NCI-H345 treated with DMSO at 0.1 percent for 48 hours (cell line): ENCODE data around the gene RPS14.
"Not testable (repeated sequence)": the region's sequence is repeated elsewhere in the genome, so short reads cannot be mapped to it uniquely, and the experiment has no call there.

ENCODE experiments used
- DNase-seq: peaks from one replicate; lab custom pipeline; 2025; ENCODE audit not compliant: unreplicated experiment; lab: John Stamatoyannopoulos, UW

The RPS14 gene

DNA sequence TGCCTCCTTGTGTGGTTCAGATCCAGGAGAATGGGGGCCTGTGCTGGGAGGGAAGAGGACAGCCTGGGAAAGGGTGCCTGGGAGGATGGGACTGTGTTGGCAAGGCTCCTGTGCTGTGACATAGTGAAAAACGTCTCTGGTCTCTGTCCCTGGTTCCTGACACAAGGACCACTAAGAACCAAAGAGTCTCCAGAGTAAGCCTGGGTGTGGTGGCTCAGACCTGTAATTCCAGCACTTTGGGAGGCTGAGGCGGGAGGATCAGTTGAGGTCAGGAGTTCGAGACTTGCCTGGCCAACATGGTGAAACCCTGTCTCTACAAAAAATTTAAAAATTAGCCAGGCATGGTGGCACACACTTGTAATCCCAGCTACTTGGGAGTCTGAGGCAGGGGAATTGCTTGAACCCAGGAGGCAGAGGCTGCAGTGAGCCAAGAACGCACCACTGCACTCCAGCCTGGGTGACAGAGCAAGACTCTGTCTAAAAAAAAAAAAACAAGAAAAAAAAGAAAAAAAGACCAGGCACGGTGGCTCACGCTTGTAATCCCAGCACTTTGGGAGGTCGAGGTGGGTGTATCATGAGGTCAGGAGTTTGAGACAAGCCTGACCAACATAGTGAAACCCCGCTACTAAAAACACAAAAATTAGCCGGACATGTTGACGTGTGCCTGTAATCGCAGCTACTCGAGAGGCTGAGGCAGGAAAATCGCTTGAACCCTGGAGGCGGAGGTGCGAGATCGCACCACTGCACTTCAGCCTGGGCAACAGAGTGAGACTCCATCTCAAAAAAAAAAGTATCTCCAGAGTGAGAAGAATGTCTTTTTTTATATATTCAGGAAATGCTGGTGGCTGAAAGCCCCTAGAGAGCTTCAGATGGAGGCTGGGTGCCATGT is 35.4 kb downstream of the RPS14 start:
- not testable (repeated sequence) for DNase-seq

DNA sequence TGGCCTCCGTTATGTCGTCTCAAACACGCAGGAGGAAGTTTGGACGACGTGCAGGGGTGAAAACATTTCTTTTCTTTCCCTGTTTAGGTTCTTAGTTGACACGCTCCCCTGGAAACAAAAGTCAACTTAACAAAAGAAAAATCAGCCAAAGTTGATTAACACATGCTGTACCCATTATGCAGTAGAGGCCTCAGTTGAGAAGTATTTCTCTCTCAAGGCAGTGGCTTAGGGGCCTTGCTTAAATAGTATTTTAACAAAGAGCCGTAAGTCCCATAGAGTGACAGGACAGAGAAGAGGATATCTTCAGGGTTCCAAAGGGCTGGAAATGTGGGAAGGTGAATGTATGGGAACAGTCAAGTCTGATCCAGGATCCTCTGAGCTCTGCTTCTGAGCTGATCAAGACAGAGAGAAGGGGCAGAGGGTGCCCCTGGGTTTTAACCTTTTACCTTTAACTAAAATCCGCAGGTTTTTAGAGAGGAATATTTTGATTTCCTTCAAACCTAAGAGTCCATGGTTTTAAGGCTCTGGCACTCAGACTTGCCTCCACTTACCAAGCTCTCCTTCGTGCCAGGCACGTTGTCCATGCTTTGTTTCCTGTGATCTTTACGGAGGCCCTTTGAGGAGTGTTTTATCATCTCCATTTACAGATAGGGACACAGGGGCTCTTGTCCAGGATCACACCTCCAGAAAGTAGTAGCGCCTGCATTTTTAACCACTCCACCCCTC is 36.2 kb downstream of the RPS14 start:
- no peak for DNase-seq

DNA sequence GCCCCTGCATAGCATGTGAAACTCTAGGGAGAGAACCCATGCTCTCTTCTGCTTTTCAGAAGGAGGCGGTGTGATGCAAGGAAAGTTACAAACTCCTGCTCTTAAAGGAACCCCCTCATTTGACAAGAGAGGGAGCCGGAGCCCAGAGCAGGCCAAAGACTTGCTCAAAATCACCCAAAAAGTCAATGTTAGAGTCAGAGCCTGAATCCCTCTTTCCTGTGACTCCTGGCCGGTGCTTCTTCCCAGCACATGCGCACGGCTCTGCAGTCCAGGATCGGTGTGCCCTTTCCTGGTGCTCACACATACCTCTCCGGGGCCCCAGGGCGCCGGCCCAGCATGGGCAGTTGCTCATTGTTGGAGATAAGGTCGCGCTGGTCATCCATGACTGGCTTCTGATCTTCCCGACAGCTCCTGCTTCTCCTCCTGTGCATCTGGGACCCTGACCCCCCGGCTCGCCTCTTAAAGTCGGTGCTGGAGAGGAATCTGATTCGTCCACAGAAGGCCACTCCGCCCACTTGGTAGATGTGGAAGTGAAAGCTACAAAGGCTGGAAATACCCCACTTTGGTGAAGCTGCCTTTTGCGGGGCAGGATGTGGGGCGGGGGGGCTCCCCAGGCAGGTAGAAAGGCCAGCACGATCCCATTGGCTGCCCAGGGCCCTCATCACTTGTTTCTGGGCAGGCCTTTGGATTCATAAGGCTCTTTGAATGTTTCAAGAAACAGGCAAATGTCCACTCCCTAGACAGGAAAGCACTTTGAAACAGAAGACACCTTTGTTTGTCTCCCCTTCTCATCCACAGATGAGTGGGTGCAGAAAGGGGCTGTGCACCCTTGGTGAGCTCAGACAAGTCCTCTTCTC is 37.0 kb downstream of the RPS14 start, which contains the start of gene CD74:
TSS of gene CD74 (minus strand) at position 592 of the 857 bp plus-strand sequence. CDS start at position 431, 161 bp downstream.
- DNase-seq: no peak

DNA sequence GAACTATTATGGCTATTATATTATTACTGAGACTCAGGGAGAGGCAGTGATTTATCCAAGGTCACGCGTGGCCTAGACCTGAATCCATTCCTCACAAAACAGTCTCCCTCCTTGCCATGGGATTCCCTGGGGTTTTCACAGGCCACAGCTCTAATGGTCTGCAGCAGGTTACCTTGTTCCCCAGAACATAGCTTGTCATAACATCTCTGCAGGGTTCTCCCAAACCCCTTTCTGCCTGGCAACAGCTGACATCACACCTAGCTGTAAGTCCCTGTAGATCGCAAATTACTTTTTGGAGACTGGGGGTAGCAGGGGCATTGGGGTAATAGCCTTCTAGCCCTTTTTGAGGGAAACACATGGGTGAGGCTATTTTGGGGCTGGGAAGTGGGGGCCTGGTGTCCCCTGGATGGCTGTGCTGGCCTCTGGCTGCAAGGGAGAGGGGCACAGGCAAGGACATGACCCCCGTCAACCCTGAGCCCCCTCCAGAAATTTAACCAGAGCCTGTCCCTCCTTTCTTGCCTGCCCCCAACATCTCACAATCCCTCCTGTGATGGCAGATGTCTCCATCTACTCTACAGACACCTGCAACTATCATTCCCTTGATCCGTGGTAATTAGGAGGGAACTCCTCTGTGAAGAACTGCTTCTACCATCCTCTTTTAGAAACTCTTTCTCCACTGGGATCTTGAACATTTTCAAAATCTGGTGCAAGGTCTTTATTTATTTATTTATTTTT is 38.1 kb downstream of the RPS14 start:
- no peak for DNase-seq

DNA sequence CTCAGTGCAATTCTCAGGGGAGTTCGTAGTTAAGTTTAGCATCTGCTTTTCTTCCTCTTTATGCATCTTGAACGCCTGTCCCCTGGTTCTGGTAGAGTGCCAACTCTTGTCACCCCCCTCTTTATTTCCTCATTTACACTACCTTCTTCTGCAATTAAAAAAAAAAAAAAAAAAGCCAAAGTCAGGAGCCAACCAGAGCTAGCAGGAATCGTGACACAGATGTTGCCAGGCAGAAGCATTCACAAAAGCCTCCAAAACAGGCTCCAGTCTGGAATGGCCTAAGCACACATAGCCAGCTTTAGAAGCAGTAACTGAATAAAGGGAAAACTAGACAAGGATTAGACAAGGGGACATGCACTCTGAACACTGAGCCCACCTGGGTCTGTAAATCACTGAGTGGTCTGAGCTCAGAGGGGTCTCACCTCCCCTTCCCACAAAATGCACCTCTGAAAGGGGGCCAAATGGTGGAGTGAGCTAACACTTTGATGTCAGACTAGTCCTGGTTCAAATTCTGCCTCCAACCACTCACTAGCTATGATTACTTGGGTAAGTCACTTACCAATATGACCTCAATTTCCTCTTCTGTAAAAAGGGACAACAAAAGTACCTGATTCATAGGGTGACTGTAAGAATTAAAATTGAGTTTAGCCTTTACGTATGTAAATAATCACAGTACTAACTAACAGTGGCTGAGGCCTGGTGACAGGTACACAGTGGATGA is 38.9 kb downstream of the RPS14 start:
- peak; percentile 44 for DNase-seq

DNA sequence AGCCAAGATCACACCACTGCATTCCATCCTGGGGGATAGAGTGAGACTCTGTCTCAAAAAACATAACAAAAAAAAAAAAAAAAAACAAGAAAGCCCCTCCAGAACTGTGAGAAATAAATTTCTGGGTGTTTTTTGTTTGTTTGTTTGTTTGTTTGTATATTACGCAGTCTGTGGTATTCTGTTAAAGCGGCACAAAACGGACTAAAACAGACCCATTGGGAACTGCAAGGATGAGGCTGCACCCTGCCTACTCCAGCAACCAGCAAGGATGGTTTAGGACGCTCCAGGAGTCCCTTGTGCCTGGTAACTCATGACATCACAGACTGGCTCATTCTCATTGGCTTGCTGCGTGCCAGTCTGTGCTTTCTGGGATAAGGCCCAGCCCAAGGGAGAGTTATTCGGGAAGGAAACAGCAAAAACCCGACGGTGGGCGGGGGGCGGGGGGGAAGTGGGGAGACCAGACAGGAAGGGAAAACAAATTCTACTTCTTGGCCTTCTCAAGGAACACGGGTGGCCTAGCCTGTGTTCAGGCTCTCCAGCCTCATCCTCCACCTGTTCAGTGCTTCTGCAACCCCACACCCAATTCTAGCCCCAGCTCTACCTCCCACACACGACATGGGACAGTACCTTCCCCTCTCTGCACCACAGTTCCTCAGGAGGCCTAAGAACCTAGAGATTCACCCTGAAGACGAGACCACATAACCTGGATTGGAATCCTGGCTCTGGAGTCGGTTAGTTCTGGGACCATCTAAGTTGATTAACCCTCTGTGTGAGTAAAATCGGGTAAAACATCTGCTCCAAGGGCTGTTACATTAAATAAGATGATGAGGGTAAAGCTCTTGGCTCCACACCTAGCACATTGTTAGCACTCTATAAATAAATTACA is 39.7 kb downstream of the RPS14 start:
- DNase-seq: peak; percentile 84

DNA sequence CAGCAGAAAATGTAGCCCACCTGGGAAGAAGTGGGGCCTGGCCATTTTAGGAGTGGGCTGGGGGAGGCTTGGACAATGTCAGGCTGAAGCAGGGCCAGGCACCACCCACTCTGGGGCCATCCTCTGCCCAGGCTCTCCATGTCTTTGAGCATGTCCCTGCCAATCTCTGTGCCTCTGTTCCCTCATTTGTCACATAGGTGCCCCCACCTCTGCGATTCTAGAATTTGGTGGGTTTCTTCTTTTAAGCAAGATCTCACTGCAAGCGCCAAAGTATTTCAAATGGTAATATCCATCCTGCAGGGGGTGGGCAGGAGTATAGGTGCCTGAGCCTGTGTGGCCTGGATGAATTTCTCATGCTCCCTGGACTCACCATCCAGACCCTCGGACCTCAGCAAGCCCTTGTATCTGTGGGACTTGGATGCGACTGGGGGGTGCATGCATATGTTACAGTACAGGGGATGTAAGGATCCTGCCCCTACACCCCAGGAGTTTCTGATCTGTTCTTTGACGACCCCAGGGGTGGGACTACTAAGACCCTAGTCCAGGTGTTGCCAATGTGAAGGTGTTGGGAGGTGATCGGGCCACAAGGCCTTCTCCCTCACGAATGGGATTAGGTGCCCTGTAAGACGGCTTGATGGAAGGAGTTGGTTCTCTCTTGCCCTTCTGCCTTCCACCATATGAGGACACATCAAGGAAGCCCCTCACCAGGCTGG is 41.2 kb downstream of the RPS14 start:
- no peak for DNase-seq

DNA sequence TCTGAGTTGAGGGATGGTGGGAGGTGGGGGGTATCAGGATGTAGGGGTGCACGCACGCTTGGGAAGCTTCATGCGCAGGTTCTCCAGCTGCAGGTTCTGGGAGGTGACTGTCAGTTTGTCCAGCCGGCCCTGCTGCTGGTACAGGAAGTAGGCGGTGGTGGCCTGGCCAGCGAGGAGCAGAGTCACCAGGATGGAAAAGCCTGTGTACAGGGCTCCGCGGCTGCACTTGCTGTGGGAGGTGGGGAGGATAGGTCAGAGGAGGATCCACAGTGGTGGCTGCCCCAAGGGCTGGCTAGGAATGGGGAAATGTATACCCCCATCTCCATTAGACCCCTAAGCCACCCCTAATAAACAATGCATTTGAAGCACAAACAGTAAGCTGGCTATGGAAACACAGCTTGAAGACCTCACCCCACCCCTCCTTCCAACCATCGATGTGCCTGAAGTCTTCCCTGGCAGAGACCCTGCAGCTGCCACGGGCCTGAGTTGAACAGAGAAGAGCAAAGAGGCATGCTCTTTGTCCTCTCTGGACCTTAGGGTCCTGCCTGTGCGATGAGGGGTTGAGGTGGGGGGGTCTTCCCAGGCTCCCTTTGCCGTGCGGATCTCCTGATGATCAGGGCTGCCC is 42.3 kb downstream of the RPS14 start:
- no peak for DNase-seq

DNA sequence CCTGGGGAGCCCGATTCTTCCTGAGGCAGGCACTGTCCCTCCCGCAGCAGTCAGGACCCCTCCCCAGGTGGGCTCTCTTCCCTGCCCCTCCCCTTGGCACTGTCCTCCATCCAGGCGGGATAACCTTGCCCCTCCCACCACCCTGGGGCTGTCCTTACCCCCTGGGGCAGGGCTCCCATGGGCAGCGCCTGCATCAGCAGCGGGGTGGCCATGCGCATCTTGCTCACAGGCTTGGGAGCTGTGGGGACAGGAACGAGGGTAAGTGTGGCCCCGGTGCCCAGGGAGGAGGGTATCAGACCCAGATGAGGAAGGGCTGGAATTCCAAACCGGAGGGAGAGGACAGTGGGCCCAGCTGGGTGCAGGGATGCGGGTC is 42.8 kb downstream of the RPS14 start:
- no peak for DNase-seq

DNA sequence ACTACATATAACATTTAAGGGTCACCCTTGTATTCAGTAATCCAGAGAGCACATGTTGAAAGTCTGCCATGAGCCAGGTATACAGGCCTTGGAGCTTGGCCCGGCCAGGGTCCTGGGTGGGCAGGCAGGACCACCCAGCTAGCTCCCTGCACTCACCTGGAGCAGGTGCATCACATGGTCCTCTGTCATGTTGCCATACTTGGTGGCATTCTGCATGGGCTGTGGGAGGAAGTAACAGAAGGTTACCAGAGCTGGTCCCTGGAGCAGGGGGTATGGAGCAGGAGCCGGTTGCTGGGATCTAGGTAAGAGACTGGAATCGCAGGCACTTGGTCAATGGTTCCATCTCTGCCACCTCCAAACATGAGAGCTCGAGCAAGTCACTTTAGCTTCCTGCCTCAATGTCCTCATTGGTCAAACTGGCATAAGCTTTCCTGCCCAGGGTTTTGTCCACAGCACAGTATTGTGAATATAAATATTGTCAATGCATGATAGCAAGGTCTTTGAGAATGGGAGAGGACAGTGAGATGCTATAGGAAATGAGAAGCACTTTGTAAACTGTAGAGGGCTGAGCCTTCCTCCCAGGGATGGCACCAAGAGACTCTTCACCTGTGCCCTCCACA is 43.3 kb downstream of the RPS14 start:
- no peak for DNase-seq

DNA sequence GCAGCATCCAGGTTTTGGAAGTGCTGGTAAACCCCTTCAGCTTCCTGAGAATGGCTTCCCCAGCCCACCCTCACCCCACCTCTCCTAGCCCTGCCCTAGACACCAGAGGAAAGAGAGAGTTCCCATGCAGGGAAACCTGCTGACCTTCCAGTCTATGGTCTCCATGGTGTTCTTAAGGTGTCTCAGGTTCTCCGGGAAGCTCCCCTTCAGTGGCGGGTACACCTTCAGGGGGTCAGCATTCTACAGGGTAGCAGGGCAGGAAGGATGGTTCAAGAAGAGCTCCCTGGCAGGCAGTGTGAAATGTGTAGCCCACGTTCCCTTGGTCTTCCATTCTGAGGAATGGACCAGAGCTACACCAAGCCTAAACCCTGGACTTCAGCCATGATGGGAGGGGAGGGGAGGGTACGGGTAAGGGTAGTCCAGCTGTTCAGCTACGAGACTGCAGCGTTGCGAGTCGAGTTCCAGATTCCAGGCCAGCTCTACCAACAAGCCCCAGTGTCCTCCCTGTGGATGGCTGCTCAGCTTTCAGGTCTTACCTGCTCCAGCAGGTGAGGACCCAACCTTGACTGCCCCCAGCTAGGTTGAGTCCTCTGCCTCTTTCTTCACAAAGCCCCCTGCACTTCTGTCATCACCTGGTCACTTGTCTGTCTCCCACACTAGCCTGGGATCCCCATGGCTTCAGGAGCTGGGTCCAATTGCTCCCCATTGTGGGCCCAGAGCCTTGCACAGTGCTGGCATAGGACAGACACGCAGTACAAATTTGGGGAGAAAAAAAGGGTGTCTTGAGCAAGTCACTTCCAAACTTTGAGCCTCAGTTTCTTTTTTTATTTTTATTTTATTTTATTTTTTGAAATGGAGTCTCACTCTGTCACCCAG is 44.4 kb downstream of the RPS14 start:
- no peak for DNase-seq

DNA sequence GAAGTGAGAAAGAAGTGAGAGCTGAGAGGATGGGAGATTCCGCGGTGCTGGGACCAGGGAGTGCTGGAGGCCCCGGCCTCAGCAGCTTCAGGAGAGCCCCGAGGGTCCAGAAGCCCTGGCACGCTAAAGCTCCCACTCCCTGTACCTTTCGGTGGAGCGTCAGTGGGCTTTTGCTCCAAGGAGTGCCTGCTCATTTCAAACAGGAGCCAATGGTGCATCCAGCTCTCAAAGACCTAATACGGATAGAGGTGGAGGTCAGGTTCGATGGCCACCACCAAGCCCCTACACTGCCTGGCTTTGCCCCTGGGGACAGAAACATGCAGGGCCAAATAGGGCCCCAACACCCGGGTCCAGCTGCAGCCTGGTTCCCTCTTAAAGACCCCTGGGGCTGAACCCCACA is 45.0 kb downstream of the RPS14 start:
- no peak for DNase-seq

DNA sequence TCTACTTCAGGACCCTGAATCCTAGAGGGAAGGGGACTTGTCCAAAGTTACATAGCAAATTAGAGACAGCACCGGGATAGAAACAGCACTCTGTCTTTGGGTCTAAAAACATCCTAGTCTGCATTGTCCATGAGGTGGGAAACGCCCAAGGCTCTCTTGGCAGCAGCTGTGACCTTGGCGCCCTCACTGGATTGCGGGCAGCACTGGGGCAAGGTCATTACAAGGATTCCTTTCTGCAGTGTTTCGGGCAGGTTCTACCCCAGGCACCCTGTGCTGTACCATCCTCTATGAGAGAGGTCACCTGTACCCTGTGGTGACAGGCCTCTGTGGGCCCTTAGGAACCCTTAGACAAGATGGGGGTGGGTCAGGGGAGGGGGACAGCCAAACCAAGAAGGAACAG is 45.4 kb downstream of the RPS14 start:
- DNase-seq: no peak

DNA sequence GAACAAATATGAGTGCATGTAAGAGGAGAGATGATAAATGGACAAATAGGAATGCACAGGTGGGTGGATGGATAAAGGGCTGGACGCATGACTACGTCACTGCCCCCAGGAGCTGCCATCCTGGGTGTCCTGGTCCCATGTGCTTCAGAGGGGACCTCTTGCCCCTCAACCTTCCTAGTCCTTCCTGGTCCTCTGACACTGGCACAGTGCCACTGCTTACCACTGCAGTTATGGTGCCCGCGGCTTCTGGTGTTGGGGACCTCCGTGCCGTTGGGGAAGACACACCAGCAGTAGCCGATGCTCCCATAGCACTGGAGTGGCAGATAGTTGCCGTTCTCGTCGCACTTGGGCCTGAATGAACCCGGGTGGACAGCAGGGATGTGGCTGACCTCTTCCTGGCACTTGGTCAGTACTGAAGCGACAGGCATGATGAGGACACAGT is 46.6 kb downstream of the RPS14 start:
- DNase-seq: no peak

DNA sequence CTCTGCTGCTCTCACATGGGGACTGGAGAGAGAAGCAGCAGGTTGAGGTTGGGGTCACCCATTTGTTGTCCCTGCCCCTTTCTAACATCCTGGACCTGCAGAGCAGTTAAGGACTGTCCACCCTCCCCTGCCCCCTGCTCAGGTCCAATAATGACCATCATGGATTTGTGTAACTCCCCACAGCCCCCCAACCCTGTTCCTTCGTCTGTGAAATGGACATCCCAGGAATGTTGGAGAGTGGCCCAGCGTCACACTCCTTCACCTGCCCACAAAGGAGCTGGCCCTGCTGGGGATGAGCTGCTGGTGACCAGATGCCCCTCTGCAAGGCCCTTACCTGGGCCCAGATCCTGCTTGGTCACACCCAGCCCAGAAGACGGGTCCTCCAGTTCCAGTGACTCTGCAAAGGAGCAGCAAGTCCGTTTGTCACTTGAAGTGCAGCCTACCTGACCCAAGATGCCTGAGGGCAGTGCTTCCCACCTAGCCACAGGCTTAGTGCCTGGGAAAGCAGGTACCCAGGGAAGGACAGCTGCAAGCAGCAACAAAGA is 47.2 kb downstream of the RPS14 start:
- no peak for DNase-seq
